Ascending aorta (tissue), 2 donors: ENCODE data around the gene MOCOS. TPM values are rescaled to one million over a fixed set of nuclear protein-coding genes. Genes with fewer than 3 reads are reported as not detected.

Experiments used
- DNase-seq, 2 donors: peaks; one replicate each; pipeline ENCODE4 v3.0.0-alpha.2; 2019; ENCODE audit warnings: low spot score in 2 of 2
- H3K27ac ChIP-seq, 2 donors: fragments of 200-600 bp; sonication (generic); one replicate each; pipeline ENCODE4 v1.5.1; 2016 to 2017; ENCODE audit warnings: mild to moderate bottlenecking in 1 of 2
- H3K27me3 ChIP-seq: fragments of 200-600 bp; sonication (generic); one replicate; pipeline ENCODE4 v1.5.1; 2017
- H3K36me3 ChIP-seq, 2 donors: fragments of 200-600 bp; sonication (generic); one replicate each; pipeline ENCODE4 v1.5.1; 2016
- H3K4me1 ChIP-seq, 2 donors: fragments of 200-600 bp; sonication (generic); one replicate each; pipeline ENCODE4 v1.5.1; 2016 to 2017; ENCODE audit warnings: mild to moderate bottlenecking in 1 of 2
- H3K4me3 ChIP-seq, 2 donors: fragments of 200-600 bp; sonication (generic); one replicate each; pipeline ENCODE4 v1.5.1; 2016 to 2017; ENCODE audit warnings: mild to moderate bottlenecking in 1 of 2
- H3K9me3 ChIP-seq, 2 donors: fragments of 200-600 bp; sonication (generic); one replicate each; pipeline ENCODE4 v1.5.1; 2016
- intact Hi-C: fragments of 100-400 bp; cut with DNase I; formaldehyde crosslinking; loops from one replicate; pipeline ENCODE4 v1.15.1; 2023
- total RNA-seq: library from RNA; depleted of rRNA; stranded (reverse); fragments of >200 nt; gene quantifications from one replicate; pipeline ENCODE4 v1.1.0, GENCODE V29; 2016
- TF ChIP-seq, protein P1 (sequence below), 3 experiments: fragments of 200-600 bp in 2 of 3; fragments of 450-650 bp in 1 of 3; sonication (generic) in 2 of 3; IDR thresholded peaks; one replicate each; pipeline ENCODE4 v1.5.1; 2016 to 2019; ENCODE audit warnings: antibody characterized with exemption in 3 of 3, mild to moderate bottlenecking in 1 of 3, moderate library complexity in 1 of 3

Gene MOCOS
- total RNA-seq, 1 donor from 2014 or later, result 0.21 TPM

DNA sequence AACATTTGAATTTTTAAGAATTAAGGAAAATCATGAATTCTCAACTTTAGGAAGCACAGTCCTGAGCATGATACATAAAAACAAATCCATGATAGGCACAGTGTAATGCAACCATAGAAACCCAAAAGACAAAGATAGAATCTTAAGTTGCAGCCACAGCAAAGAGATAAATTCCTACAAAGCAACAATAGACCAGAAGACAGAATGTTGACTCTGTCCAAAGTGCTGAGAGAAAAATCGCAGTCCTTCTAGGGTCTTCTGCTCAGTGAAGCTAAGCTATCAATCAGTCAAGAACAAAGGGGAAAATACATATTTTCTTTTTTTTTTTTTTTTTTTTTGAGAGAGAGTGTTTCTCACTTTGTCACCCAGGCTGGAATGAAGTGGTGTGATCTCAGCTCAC lies 88.3 kb downstream of the MOCOS start:
- Histone ChIP-seq H3K36me3 (no peaks in the 10 kb centered on the region), H3K4me3 (no peak overlapping the region), H3K27ac (no peak overlapping the region), H3K4me1 (no peaks in the 10 kb centered on the region), H3K9me3 (no peaks in the 10 kb centered on the region), H3K27me3 (no peaks in the 10 kb centered on the region)
- intact Hi-C loops, result no loop called here
- no peak for DNase-seq
- TF ChIP-seq, protein P1, sequence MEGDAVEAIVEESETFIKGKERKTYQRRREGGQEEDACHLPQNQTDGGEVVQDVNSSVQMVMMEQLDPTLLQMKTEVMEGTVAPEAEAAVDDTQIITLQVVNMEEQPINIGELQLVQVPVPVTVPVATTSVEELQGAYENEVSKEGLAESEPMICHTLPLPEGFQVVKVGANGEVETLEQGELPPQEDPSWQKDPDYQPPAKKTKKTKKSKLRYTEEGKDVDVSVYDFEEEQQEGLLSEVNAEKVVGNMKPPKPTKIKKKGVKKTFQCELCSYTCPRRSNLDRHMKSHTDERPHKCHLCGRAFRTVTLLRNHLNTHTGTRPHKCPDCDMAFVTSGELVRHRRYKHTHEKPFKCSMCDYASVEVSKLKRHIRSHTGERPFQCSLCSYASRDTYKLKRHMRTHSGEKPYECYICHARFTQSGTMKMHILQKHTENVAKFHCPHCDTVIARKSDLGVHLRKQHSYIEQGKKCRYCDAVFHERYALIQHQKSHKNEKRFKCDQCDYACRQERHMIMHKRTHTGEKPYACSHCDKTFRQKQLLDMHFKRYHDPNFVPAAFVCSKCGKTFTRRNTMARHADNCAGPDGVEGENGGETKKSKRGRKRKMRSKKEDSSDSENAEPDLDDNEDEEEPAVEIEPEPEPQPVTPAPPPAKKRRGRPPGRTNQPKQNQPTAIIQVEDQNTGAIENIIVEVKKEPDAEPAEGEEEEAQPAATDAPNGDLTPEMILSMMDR (IDR thresholded peaks at IDR 0.05), result no peak

- Histone ChIP-seq H3K9me3 (no peaks in the 10 kb centered on the region), H3K27ac (no peak overlapping the region), H3K4me3 (no peak overlapping the region), H3K27me3 (no peaks in the 10 kb centered on the region), H3K4me1 (no peaks in the 10 kb centered on the region), H3K36me3 (no peaks in the 10 kb centered on the region)
- TF ChIP-seq, protein P1 (IDR thresholded peaks at IDR 0.05), result no peak
- intact Hi-C loops, result no loop called here
- no peak for DNase-seq
These were observed 91.7 kb downstream of the MOCOS start for GRCh38 chr18:36279001-36279400.

DNA sequence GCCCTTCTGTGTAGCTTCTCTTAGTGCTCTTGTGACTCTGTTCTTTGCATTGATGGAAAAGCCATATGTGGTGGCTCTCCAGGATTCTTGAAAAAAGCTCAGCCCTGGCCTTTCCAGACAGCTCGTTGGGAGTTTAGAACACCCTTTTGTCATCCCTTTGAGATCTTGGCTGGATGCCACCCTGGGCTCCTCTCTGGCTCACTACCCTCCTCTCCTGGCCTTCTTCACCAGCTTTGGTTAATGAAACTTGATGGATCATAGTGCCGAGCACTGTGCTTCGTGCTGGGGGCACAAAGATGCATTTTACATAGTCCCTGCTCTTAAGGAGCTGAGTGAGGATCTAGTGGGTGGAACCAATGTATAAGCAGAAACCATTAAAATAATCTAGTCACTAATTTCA lies 94.6 kb downstream of the MOCOS start:
- TF ChIP-seq, protein P1 (IDR thresholded peaks at IDR 0.05), result no peak
- H3K27me3 ChIP-seq, result no peaks in the 10 kb centered on the region
- no peak overlapping the region for H3K4me3 ChIP-seq
- H3K27ac ChIP-seq, result no peak overlapping the region
- H3K9me3 ChIP-seq, result no peaks in the 10 kb centered on the region
- intact Hi-C loops, result loop anchor here (5.0 kb wide), 3 partner anchors 95 to 525 kb away; partner anchors contain the start of gene MOCOS
- DNase-seq, result no peak
- H3K36me3 ChIP-seq, result no peaks in the 10 kb centered on the region
- no peaks in the 10 kb centered on the region for H3K4me1 ChIP-seq

DNA sequence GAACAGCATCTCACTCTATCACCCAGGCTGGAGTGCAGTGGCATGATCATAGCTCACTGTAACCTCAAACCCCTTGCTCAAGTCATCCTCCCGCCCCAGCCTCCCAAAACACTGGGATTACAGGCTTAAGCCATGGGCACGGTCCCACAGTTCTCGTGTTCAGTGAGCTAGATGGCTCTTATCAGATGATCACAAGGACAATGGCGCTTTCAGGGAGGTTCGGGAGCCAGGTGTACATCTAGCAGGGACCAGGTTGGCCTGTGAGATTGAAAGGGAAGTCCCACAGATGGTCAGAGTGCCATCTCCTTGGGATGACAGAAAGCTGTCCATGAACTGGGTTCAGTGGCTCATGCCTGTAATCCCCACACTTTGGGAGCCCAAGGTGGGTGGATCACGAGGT lies 96.2 kb downstream of the MOCOS start:
- DNase-seq, result no peak
- TF ChIP-seq, protein P1 (IDR thresholded peaks at IDR 0.05), result no peak
- Histone ChIP-seq H3K9me3 (no peaks in the 10 kb centered on the region), H3K4me1 (no peaks in the 10 kb centered on the region), H3K36me3 (no peaks in the 10 kb centered on the region), H3K4me3 (no peak overlapping the region), H3K27me3 (no peaks in the 10 kb centered on the region), H3K27ac (no peak overlapping the region)
- intact Hi-C loops, result loop anchor here (5.0 kb wide), 3 partner anchors 96 to 526 kb away; partner anchors contain the start of gene MOCOS

DNA sequence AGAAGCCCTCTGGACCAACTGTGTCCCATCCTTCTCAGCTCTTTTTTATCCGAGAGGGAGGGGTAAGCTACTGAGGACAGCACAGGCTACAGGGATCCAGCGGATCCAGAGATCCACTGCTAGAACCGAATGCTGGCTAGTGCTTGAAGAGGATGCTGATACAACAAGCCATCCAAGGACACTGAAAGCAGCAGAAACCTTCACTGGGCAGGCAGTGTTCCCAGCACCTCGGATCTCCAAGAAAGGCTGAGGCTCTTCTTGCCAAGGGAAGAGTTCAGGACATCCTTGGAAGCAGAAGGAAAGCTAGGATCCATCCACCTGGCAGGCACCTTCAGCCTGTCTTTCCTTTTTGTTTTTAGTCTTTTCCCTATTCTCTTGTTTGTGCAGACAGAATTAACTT lies 97.0 kb downstream of the MOCOS start:
- H3K27ac ChIP-seq, result no peak overlapping the region
- no peaks in the 10 kb centered on the region for H3K27me3 ChIP-seq
- TF ChIP-seq, protein P1 (IDR thresholded peaks at IDR 0.05), result no peak
- DNase-seq, result no peak
- H3K4me1 ChIP-seq, result no peaks in the 10 kb centered on the region
- no peaks in the 10 kb centered on the region for H3K9me3 ChIP-seq
- intact Hi-C loops, result loop anchor here (1.0 to 5.0 kb wide), 5 partner anchors 97 to 527 kb away; partner anchors contain the start of gene MOCOS
- H3K36me3 ChIP-seq, result no peaks in the 10 kb centered on the region
- H3K4me3 ChIP-seq, result no peak overlapping the region
